Stimulated activated CD4-positive, alpha-beta T cell treated with anti-CD3 and anti-CD28 coated beads, TNF-alpha, amount 100 ng/mL, for 24 hours (primary cell): ENCODE data around the gene EBF4.
"Not testable (repeated sequence)": the region's sequence is repeated elsewhere in the genome, so short reads cannot be mapped to it uniquely, and the experiment has no call there.

ENCODE experiments used
- DNase-seq, 3 experiments: peaks; one replicate each; pipeline ENCODE4 v3.0.0-alpha.2; 2020; ENCODE audit warnings: low read depth in 3 of 3

Gene EBF4

GRCh38 chr20:2757001-2757400 is 64.4 kb downstream of the EBF4 start:
- DNase-seq: no peak

GRCh38 chr20:2757969-2758368 is 65.4 kb downstream of the EBF4 start:
- DNase-seq: no peak

GRCh38 chr20:2759143-2759542 is 66.6 kb downstream of the EBF4 start:
- no peak for DNase-seq

GRCh38 chr20:2759603-2760296 is 67.2 kb downstream of the EBF4 start:
- no peak for DNase-seq

- no peak for DNase-seq
Observed at GRCh38 chr20:2760297-2760951, 67.8 kb downstream of the EBF4 start.

- no peak for DNase-seq
Observed at GRCh38 chr20:2760952-2761305, 68.3 kb downstream of the EBF4 start.

- DNase-seq: no peak
Observed at GRCh38 chr20:2761885-2762284, 69.3 kb downstream of the EBF4 start.

- DNase-seq: no peak
Observed at GRCh38 chr20:2762578-2763131, 70.1 kb downstream of the EBF4 start.

GRCh38 chr20:2763186-2763585 is 70.6 kb downstream of the EBF4 start:
- DNase-seq: no peak

GRCh38 chr20:2767768-2768631 is 75.4 kb downstream of the EBF4 start:
- no peak for DNase-seq

GRCh38 chr20:2768632-2769015 is 76.0 kb downstream of the EBF4 start:
- DNase-seq: no peak

- DNase-seq: not testable (repeated sequence)
Observed at GRCh38 chr20:2770091-2770490, 77.5 kb downstream of the EBF4 start.

GRCh38 chr20:2771631-2772080 is 79.1 kb downstream of the EBF4 start:
- DNase-seq: no peak

GRCh38 chr20:2773812-2774211 is 81.2 kb downstream of the EBF4 start:
- no peak for DNase-seq

- DNase-seq: no peak
Observed at GRCh38 chr20:2775139-2775538, 82.6 kb downstream of the EBF4 start.

GRCh38 chr20:2778602-2779321 is 86.2 kb downstream of the EBF4 start:
- no peak for DNase-seq

GRCh38 chr20:2780948-2781347 is 88.4 kb downstream of the EBF4 start:
- no peak for DNase-seq

- no peak for DNase-seq
Observed at GRCh38 chr20:2783908-2784566, 91.5 kb downstream of the EBF4 start.

- no peak for DNase-seq
Observed at GRCh38 chr20:2793471-2793870, 100.9 kb downstream of the EBF4 start.

- no peak for DNase-seq
Observed at GRCh38 chr20:2794202-2794748, 101.7 kb downstream of the EBF4 start.
